Anterior cingulate cortex (tissue), 58 donors: ENCODE measurements around the gene HSPA4.
"Not testable (repeated sequence)": the region's sequence is repeated elsewhere in the genome, so short reads cannot be mapped to it uniquely, and the experiment has no call there.

ENCODE experiments used
- DNase-seq, 58 donors: peaks; one replicate each; lab custom pipeline; 2025; lab: John Stamatoyannopoulos, UW

The HSPA4 gene

DNA sequence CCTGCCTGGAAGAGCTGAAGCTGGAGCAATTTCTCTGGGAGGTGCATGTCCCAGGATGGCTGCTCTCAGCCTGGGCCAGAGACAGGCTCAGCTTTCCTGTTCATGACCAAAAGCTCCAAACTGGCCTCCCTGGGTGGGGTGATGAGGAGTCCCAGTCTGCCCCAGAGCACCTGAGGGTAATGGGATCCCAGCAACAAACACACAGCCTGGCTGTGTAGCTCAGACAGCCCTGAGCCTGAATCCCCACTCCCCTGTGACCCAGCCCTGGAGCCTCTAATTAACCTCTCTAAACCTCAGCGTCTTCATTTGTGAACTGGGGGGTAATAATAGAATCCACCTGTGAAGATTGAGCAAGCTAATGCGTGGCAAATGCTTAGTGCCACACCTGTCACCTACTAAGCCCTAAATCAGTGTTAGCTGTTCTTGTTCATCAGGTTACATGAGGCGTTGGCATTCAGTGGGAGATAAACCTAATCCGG lies 67.5 kb downstream of the HSPA4 start:
- DNase-seq = no peak

- DNase-seq = peak in 19 of 58 donors; percentile 12 to 60 (median 24)
Observed at GRCh38 chr5:133120156-133120750, 68.4 kb downstream of the HSPA4 start.

- no peak for DNase-seq
Observed at GRCh38 chr5:133121080-133121479, 69.3 kb downstream of the HSPA4 start.

GRCh38 chr5:133121611-133122150 lies 69.9 kb downstream of the HSPA4 start:
- no peak for DNase-seq

- DNase-seq = no peak
Observed at GRCh38 chr5:133122711-133123110, 70.9 kb downstream of the HSPA4 start.

GRCh38 chr5:133123297-133123696 lies 71.5 kb downstream of the HSPA4 start:
- no peak for DNase-seq

DNA sequence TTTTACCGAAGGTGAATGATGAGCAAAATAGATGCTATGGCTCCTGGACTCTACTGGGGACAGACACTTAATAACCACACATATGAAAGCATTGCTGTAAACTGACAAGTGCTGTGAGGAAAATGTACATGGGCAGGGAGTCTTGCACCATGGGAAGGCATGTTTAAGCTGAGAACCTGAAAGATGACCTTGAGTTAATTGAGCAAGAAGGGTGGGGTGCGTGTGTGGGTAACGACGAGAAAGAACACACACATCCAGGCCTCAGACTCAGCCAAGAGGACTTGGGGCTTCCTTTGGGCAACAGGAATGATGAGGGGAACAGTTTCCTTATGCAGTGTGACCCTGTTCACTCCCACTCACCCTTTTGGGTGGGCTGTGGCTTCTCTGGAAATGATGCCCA lies 73.1 kb downstream of the HSPA4 start:
- no peak for DNase-seq

GRCh38 chr5:133128066-133128465 lies 76.3 kb downstream of the HSPA4 start:
- peak in 2 of 58 donors; percentile 7 to 17 for DNase-seq

DNA sequence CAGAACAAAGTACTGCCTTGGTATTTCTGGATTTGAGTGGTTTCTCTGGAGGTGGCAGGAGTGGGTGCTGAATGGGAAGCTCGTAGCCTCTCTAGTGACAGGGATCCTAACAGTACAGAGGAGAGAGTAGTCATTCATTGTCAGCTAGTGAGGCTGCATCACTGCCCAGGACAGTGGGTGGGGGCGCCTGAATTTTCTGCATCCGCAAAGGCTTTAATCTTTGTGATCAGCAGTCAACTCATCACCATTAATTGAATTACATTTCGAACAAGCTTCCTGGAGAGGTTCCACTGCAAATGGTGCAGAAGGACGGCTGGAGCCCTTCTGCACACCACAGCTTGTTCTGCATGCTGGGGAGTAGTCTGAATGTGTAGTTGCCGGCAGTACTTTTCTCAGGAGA lies 77.5 kb downstream of the HSPA4 start:
- no peak for DNase-seq

DNA sequence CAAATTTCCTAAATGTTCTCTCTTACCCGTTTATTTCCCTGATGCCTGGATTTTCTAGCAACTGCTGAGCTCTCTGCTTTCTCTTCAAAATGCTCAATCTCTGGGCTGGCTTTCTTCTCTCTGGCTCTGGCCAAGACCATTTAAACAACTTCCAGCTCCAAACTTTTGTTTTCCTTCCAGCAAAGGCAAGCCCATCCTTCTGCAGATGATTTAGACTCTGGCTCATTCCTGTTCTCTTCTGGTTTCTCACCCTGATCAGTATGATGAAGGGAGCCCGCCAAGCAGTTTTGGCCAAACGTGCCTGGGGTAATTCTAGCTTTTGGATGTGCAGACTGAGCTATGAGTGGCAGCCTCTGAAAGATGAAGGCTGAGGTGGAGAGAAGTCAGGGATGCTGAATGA lies 78.1 kb downstream of the HSPA4 start:
- no peak for DNase-seq

DNA sequence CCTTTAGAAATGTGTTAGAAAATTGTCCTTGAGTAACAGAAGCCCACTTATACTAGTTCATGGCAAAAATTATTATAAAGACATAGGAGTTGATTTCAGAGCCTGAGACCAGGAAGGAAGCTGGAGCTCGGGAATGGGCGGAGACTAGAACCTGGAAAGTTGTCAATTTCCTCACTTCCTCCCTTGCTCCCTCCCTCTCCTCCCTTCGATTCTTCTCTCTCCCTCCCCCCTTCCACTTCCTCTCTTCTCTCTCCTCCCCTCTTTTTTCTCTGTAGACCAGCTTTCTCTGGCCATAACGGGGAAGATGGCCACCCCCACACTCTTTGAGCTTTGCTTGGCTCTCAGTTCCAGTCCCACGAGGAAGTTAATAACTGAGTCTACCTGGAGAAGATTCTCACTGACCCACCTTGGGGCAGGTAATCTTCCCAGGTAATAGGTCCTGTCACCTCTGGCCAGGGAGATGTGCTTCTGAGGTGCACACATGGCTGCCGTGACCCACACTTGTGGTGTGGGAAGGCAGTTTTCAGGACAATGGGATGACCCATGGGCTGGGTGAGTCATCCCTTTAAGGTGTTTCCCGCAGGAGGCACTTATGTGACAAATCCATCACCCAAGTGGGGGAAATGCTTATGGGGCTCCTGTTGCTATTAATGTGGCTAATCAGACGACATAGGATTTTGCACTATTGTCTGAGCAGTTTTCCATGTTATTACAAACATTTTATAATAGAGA lies 78.7 kb downstream of the HSPA4 start:
- no peak for DNase-seq

GRCh38 chr5:133132717-133133116 lies 80.9 kb downstream of the HSPA4 start:
- no peak for DNase-seq

DNA sequence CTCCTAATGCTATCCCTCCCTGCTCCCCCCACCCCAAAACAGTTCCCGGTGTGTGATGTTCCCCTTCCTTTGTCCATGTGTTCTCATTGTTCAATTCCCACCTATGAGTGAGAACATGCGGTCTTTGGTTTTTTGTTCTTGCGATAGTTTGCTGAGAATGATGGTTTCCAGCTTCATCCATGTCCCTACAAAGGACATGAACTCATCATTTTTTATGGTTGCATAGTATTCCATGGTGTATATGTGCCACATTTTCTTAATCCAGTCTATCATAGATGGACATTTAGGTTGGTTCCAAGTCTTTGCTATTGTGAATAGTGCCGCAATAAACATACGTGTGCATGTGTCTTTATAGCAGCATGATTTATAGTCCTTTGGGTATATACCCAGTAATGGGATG lies 81.4 kb downstream of the HSPA4 start:
- DNase-seq = not testable (repeated sequence)

- not testable (repeated sequence) for DNase-seq
Observed at GRCh38 chr5:133136890-133137289, 85.1 kb downstream of the HSPA4 start.

DNA sequence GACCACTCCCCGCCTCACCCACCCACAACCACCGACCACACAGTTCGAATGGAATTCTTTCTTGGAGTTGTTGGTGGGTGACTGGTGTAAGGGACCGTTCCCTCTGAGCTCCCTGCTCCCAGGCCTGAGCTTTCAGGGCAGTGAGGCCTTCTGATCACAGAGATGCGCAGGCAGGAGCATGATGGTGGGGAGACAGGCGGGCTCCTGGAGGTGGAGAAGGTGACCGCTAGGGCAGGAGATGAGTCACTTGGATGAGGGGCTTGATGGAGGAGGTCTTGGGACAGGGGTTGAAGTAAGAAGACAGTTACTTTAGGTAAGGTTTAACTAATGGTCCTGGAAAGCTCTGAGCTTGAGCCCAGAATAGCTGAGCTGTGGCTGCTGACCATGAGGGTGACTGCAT lies 88.5 kb downstream of the HSPA4 start:
- no peak for DNase-seq

GRCh38 chr5:133141746-133142145 lies 89.9 kb downstream of the HSPA4 start:
- DNase-seq = no peak

DNA sequence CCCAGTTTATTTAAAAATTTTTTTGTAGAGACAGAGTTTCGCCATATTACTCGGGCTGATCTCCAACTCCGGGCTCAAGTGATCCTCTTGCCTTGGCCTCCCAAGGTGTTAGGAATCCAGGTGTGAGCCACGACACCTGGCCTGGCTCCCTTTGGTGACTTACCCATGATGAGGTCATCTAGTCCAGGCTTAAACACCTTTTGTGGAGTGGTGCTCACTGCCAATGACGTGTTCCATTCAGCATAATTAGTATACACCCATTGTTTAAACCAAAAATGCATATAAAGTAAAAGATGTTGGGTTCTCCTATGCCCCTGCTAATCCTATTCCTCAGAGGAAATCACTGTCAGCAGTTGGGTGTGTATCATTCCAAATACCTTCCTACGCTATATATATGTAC lies 91.0 kb downstream of the HSPA4 start:
- DNase-seq = no peak

GRCh38 chr5:133144245-133144981 lies 92.6 kb downstream of the HSPA4 start:
- DNase-seq = no peak

DNA sequence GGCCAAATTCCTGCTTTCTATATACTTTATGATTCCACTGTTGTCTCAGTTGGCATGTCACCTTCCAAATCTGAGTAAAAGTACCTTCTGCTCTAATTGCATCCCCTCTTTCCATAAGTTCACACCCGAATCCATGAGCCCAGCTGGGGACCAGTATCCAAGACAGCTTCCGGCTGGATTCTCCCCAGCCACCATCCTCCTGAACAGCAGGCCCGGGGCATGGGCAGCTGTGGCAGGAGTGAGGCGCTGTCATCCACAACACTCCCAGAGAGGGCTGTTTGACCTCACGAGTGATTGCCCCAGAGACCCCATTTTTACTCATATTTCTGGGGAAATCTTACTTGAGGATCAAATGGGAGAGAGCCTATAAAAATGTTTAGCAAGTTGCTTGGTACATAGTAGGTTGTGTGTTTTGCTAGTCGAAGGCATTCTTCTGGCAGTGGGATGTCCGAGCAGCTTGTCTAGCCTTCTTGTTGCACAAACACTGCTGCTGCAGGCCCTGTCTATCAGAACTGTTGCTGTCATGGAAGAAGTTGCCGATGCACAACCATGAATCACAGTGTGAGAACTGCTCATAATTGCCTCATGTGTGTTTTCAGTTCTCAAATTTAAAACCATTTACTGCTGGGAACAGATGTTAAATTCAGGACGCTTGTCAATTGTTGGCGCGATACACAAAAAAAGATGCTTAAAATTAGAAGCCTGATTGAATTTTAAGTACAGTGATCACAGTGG lies 93.8 kb downstream of the HSPA4 start:
- peak in 10 of 58 donors; percentile 5 to 39 (median 22) for DNase-seq

DNA sequence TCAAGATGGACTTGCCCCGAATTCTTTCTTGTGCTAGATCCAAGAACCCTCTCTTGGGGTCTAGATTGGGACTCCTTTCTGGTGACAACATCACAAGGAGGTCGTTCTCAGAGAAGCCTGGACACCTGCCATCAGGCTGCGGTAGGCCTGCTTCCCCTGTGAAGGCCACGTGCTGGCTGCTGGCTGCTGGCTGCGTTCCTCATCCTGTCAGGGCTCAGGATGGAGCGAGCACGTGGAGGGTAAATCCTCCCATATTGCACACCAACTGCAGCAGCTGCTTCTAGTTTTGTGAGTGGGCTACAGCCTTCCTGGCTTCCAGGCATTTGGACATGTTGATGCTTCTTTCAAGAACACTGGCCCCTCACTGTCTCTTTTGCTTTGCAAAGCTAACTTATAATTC lies 95.6 kb downstream of the HSPA4 start:
- peak in 30 of 58 donors; percentile 2 to 65 (median 27) for DNase-seq
